ENCODE data around the gene PER1. TPM values are rescaled to one million over a fixed set of nuclear protein-coding genes. Genes with fewer than 3 reads are reported as not detected.
A peak's percentile ranks its signal among the peaks of the same experiment; 100 is the strongest.

PER1 gene
- total and polyA plus RNA-seq, 9 of the 15 experiments (the other 6 are each of a cell fraction or from before 2014, with no cell fraction given), result 0.13 to 26.0 (median 3.4) TPM

DNA sequence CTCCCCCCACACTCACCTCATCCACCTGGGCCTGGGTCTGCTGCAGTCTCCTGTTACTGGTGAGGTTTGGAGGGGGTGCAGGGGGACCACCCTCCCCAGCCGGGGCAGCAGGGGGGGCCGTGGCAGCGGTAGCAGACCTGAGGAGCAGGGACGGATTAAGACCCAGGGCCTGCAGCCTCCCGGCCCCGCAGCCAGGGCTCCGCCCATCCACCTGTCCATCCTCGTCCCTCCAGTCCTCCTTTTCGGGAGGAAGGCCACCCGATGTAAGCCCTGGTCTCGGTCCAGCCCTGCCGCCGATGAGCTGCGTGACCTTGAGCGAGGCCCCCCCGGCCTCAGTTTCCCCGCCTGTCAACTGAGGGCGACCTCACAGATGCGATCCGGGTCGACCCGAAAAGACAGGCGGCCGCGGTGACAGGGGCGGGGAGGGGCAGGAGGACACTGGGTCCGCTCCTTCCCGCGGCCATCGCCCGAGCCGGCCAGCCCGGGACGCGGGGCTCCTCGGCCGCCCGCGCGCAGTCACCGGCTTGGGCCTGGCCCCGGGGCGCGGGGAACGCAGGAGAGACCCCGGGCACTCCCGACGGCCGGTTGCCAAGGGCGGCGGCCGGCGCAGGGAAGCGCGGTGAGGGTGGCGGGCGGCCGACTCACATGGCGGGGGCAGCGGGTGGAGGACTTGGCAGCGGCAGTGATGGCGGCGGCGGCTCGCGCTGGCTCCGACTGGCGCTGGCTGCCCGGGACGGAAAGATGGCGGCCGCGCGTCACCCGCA, 10.2 kb upstream of the PER1 start, which contains the start of gene VAMP2 (continued):
- TF ChIP-seq XRCC4 (IDR thresholded peaks at IDR 0.05; ENCODE audit: extremely low read depth, insufficient read depth, insufficient read length), result no peak
- TF ChIP-seq FOXP1 (CRISPR knock-in tag; IDR thresholded peaks at IDR 0.05), result 0 out of 2 replicates have a peak, but pooled peaks have one; percentile 60
- TF ChIP-seq, protein P1, sequence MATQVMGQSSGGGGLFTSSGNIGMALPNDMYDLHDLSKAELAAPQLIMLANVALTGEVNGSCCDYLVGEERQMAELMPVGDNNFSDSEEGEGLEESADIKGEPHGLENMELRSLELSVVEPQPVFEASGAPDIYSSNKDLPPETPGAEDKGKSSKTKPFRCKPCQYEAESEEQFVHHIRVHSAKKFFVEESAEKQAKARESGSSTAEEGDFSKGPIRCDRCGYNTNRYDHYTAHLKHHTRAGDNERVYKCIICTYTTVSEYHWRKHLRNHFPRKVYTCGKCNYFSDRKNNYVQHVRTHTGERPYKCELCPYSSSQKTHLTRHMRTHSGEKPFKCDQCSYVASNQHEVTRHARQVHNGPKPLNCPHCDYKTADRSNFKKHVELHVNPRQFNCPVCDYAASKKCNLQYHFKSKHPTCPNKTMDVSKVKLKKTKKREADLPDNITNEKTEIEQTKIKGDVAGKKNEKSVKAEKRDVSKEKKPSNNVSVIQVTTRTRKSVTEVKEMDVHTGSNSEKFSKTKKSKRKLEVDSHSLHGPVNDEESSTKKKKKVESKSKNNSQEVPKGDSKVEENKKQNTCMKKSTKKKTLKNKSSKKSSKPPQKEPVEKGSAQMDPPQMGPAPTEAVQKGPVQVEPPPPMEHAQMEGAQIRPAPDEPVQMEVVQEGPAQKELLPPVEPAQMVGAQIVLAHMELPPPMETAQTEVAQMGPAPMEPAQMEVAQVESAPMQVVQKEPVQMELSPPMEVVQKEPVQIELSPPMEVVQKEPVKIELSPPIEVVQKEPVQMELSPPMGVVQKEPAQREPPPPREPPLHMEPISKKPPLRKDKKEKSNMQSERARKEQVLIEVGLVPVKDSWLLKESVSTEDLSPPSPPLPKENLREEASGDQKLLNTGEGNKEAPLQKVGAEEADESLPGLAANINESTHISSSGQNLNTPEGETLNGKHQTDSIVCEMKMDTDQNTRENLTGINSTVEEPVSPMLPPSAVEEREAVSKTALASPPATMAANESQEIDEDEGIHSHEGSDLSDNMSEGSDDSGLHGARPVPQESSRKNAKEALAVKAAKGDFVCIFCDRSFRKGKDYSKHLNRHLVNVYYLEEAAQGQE (IDR thresholded peaks at IDR 0.05; ENCODE audit: borderline replicate concordance), result peak; percentile 98
- TF ChIP-seq, protein P1 (CRISPR knock-in tag; IDR thresholded peaks at IDR 0.05; ENCODE audit: low read depth), result no peak
- TF ChIP-seq, protein P2, sequence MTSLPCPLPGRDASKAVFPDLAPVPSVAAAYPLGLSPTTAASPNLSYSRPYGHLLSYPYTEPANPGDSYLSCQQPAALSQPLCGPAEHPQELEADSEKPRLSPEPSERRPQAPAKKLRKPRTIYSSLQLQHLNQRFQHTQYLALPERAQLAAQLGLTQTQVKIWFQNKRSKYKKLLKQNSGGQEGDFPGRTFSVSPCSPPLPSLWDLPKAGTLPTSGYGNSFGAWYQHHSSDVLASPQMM (CRISPR knock-in tag; IDR thresholded peaks at IDR 0.05), result no peak
- TF ChIP-seq KAT7 (CRISPR knock-in tag; IDR thresholded peaks at IDR 0.05; ENCODE audit: borderline replicate concordance), result 0 out of 2 replicates have a peak, but pooled peaks have one; percentile 66
- peak; percentile 26 for TF ChIP-seq CTBP1 (IDR thresholded peaks at IDR 0.05; ENCODE audit: borderline replicate concordance)
- TF ChIP-seq, protein P3, sequence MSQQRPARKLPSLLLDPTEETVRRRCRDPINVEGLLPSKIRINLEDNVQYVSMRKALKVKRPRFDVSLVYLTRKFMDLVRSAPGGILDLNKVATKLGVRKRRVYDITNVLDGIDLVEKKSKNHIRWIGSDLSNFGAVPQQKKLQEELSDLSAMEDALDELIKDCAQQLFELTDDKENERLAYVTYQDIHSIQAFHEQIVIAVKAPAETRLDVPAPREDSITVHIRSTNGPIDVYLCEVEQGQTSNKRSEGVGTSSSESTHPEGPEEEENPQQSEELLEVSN (IDR thresholded peaks at IDR 0.05; ENCODE audit: borderline replicate concordance in 1 of 2, extremely low read depth in 1 of 2, insufficient read depth in 1 of 2, insufficient read length in 1 of 2, low read depth in 1 of 2, low read length in 1 of 2, poor library complexity in 1 of 2, severe bottlenecking in 1 of 2), result no peak
- TF ChIP-seq, protein P4, sequence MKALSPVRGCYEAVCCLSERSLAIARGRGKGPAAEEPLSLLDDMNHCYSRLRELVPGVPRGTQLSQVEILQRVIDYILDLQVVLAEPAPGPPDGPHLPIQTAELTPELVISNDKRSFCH (CRISPR knock-in tag; IDR thresholded peaks at IDR 0.05), result no peak
- TF ChIP-seq, protein P4 (tag; IDR thresholded peaks at IDR 0.05), result peak; percentile 36; the same call in 1 of the 2 replicates
- no peak for TF ChIP-seq SNRNP70 (optimal IDR thresholded peaks at IDR 0.05; ENCODE audit: low read depth, low read length)
- no peak for TF ChIP-seq GABPB1 (CRISPR knock-in tag; IDR thresholded peaks at IDR 0.05)
- TF ChIP-seq KDM5B (IDR thresholded peaks at IDR 0.05; ENCODE audit: insufficient replicate concordance, low read depth, low read length), result peak; percentile 16
- no peak for TF ChIP-seq ELF4 (CRISPR knock-in tag; IDR thresholded peaks at IDR 0.05)
- peak; percentile 86; the same call in 1 of the 2 replicates for TF ChIP-seq PHF8 (IDR thresholded peaks at IDR 0.05; ENCODE audit: borderline replicate concordance, low read length)

Data from K562 (cell line).